SH-SY5Y (cell line): ENCODE measurements around the gene SYNE3.

Experiments
- GATA2 ChIP-seq: IDR thresholded peaks from 2 replicates; pipeline ENCODE4 v1.6.1; 2011; ENCODE audit warnings: mild to moderate bottlenecking, low read depth, low read length
- GATA3 ChIP-seq: IDR thresholded peaks from 2 replicates; pipeline ENCODE4 v1.6.1; 2011; ENCODE audit warnings: low read depth, mild to moderate bottlenecking, low read length, moderate library complexity

GRCh38 chr14:95535226-95536021 lies 19.0 kb upstream of the SYNE3 start:
- TF ChIP-seq GATA2 (no peak), GATA3 (no peak)
